ENCODE measurements around the gene FBXO46. TPM values are rescaled to one million over a fixed set of nuclear protein-coding genes. Genes with fewer than 3 reads are reported as not detected.

Gene FBXO46
- total and polyA plus RNA-seq, 10 of the 15 experiments (the other 5 are each of a cell fraction or from before 2014, with no cell fraction given) = 2.5 to 61.5 (median 13.7) TPM

GRCh38 chr19:45780146-45780447 is 49.4 kb upstream of the FBXO46 start:
- no peak for FAIRE-seq
- TF ChIP-seq MLLT1 (IDR thresholded peaks at IDR 0.05) = no peak
- TF ChIP-seq LARP7 (IDR thresholded peaks at IDR 0.05) = no peak
- SMC1A ChIA-PET (ENCODE audit: uncharacterized antibody, unreplicated experiment) = no interaction called here
- in situ Hi-C loops (cut with MboI) = no loop called here
- RAD21 ChIA-PET (ENCODE audit: unreplicated experiment) = no interaction called here
- 36% methylated on average over 4 of the region's 4 CpGs for WGBS (ENCODE audit: insufficient coverage, insufficient replicate concordance, low lambda C conversion rate, missing lambda C conversion rate)
- Histone ChIP-seq H3K4me2 (ENCODE audit: control insufficient read depth, insufficient read depth) (no peak overlapping the region; the same call in 1 of the 2 replicates), H4K20me1 (ENCODE audit: control insufficient read depth, insufficient read depth) (no peaks in the 10 kb centered on the region), H3K9ac (ENCODE audit: control insufficient read depth, insufficient read depth, low read length) (no peak overlapping the region), H3K79me2 (ENCODE audit: control insufficient read depth, insufficient read depth, low read length) (no peaks in the 10 kb centered on the region), H3K27ac (ENCODE audit: control insufficient read depth, insufficient read depth) (no peak overlapping the region), H3K36me3 (ENCODE audit: control insufficient read depth in 2 of 2, insufficient read depth in 2 of 2, low read length in 1 of 2) (no peaks in the 10 kb centered on the region), H2AFZ (ENCODE audit: control insufficient read depth, low read depth, low read length) (no peak overlapping the region), H3K27me3 (replicated peaks in 1 of 2; ENCODE audit: control insufficient read depth in 2 of 2, insufficient read depth in 2 of 2, low read length in 1 of 2) (no peaks in the 10 kb centered on the region), H3K4me1 (ENCODE audit: control insufficient read depth, insufficient read depth, low read length) (peaks cover 11% of the 10 kb centered on the region), H3K4me3 (no peak overlapping the region), H3K9me3 (replicated peaks; ENCODE audit: control insufficient read depth, insufficient read depth, low read length) (no peaks in the 10 kb centered on the region)
- CTCF ChIA-PET = interaction anchor here (0.5 to 1.8 kb wide), 3 partner anchors 10 to 50 kb away, joined by 5 to 45 read pairs (median 9); partner anchors contain the start of genes DMWD, FBXO46 and SIX5
- no TSS peak for BruUV-seq (replicated peaks)
- intact Hi-C loops (cut with micrococcal nuclease; ENCODE audit: unreplicated experiment) = no loop called here
- ATAC-seq = no peak
- POLR2A ChIA-PET = no interaction called here
- no peak for DNase-seq (ENCODE audit: low read depth, low spot score)

DNA sequence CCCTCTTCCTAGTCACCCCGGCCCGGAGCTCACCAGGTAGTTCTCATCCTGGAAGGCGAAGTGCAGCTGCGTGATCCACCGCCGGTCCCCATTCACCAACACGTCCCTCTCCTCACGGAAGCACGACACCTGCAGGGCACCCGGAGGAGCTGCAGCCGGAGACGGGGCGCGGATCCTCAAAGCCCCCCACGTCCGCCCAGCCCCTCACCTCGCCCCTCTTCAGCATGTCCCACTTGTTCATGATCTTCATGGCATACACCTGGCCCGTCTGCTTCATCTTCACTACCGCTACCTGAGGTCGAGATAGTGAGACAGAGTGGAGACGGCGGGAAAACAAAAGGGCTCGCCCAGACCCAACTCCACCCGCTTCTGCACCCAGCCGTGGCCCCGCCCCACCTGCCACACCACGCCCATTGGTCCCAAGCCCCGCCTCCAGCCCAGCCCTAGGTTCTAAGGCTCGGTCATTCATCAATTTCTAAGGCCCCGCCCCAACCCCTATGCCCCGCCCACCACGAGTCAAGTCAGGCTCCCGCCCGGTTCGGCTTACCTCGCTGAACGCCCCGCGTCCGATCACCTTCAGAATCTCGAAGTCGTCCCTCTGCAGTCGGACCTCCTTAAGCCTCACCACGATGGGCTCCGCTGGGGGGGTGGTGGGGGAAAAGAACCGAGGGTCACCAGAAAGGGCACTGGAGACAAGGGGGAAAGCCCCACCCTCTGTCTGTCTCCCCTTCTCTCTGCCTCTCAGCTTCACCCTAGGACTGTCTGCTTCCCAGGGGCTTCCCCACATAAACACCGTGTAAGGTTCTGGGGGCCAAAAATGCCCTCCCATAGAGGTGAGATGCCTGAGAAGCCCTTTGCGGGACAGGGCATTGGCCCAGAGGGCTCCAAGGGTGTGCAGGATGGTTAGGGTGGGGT is 48.8 kb upstream of the FBXO46 start:
- 4% methylated on average over 44 of the region's 48 CpGs for WGBS (ENCODE audit: insufficient coverage, insufficient replicate concordance, low lambda C conversion rate, missing lambda C conversion rate)
- no peaks in the 10 kb centered on the region for H3K79me2 ChIP-seq (ENCODE audit: control insufficient read depth, insufficient read depth, low read length)
- ChIA-PET SMC1A (ENCODE audit: uncharacterized antibody, unreplicated experiment) (interaction anchor here (1.0 to 1.2 kb wide), 4 partner anchors 9 to 62 kb away, joined by 3 to 8 read pairs (median 3); partner anchors contain the start of gene SIX5), RAD21 (ENCODE audit: unreplicated experiment) (interaction anchor here (0.6 to 1.2 kb wide), 6 partner anchors 9 to 86 kb away, joined by 3 to 23 read pairs (median 6); partner anchors contain the start of genes DMWD and SIX5), POLR2A (interaction anchor here (0.9 to 1.3 kb wide), 5 partner anchors 9 to 87 kb away, joined by 3 to 13 read pairs (median 4); partner anchors contain the start of genes QPCTL, SIX5 and SNRPD2), CTCF (interaction anchor here (0.5 to 1.8 kb wide), 21 partner anchors 9 to 354 kb away, joined by 3 to 45 read pairs (median 5); partner anchors contain the start of genes DMWD, FBXO46, QPCTL and SIX5)
- H2AFZ ChIP-seq (ENCODE audit: control insufficient read depth, low read depth, low read length) = peak overlapping the region; percentile 31
- intact Hi-C loops (cut with micrococcal nuclease; ENCODE audit: unreplicated experiment) = no loop called here
- in situ Hi-C loops (cut with MboI) = no loop called here
- peak; percentile 99 for ATAC-seq
- no peak overlapping the region for H3K27ac ChIP-seq (ENCODE audit: control insufficient read depth, insufficient read depth)
- peak; percentile 63 for DNase-seq (ENCODE audit: low read depth, low spot score)
- no peaks in the 10 kb centered on the region for H3K36me3 ChIP-seq (ENCODE audit: control insufficient read depth in 2 of 2, insufficient read depth in 2 of 2, low read length in 1 of 2)
- no peaks in the 10 kb centered on the region for H4K20me1 ChIP-seq (ENCODE audit: control insufficient read depth, insufficient read depth)
- H3K9ac ChIP-seq (ENCODE audit: control insufficient read depth, insufficient read depth, low read length) = no peak overlapping the region
- no TSS peak for BruUV-seq (replicated peaks)
- peak; percentile 75 for FAIRE-seq
- H3K4me3 ChIP-seq = peak overlapping the region; percentile 60; the same call in 1 of the 2 replicates
- H3K4me2 ChIP-seq (ENCODE audit: control insufficient read depth, insufficient read depth) = peak overlapping the region; percentile 91
- H3K9me3 ChIP-seq (replicated peaks; ENCODE audit: control insufficient read depth, insufficient read depth, low read length) = no peaks in the 10 kb centered on the region
- peaks cover 11% of the 10 kb centered on the region for H3K4me1 ChIP-seq (ENCODE audit: control insufficient read depth, insufficient read depth, low read length)
- H3K27me3 ChIP-seq (replicated peaks in 1 of 2; ENCODE audit: control insufficient read depth in 2 of 2, insufficient read depth in 2 of 2, low read length in 1 of 2) = no peaks in the 10 kb centered on the region
- TF ChIP-seq SPI1 (IDR thresholded peaks at IDR 0.05; ENCODE audit: borderline replicate concordance, insufficient read depth, low read depth, low read length) = no peak
- no peak for TF ChIP-seq BCL3 (IDR thresholded peaks at IDR 0.05; ENCODE audit: borderline replicate concordance, insufficient read depth, low read depth, low read length, poor library complexity, severe bottlenecking)
- TF ChIP-seq POLR2AphosphoS5 (IDR thresholded peaks at IDR 0.05; ENCODE audit: low read length) = no peak
- TF ChIP-seq SUZ12 (IDR thresholded peaks at IDR 0.05; ENCODE audit: unreplicated experiment) = no peak
- TF ChIP-seq JUNB (IDR thresholded peaks at IDR 0.05) = no peak
- no peak for TF ChIP-seq ZNF217 (IDR thresholded peaks at IDR 0.05)
- no peak for TF ChIP-seq CBX5 (IDR thresholded peaks at IDR 0.05; ENCODE audit: low read depth)
- no peak for TF ChIP-seq TARDBP (IDR thresholded peaks at IDR 0.05; ENCODE audit: borderline replicate concordance)
- TF ChIP-seq MTA3 (IDR thresholded peaks at IDR 0.05; ENCODE audit: borderline replicate concordance, low read length) = no peak
- TF ChIP-seq E2F4 (IDR thresholded peaks at IDR 0.05; ENCODE audit: low read depth, low read length) = peak; percentile 66
